Measurements from ENCODE around the gene DEFB124.

The DEFB124 gene

DNA sequence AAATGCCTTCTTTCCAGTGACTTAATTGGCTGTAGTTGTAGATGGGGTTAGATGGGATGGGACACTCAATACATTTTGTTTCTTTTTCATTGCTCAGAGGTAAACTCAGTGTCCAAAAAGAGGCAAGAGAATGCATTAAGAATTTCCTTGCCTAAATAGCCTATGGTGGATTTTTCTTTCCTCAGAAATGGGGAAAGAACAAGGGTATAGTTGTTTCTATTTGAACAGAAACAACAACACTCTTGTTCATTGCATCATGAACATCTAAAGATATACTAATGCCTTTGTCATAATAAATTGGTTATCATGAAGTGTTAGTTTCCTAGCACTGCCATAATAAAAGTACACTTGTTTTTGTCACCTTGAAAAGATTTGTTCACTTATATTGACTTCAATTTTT lies 49.1 kb downstream of the DEFB124 start:
- DNase-seq (ENCODE audit: low read depth): no peak

DNA sequence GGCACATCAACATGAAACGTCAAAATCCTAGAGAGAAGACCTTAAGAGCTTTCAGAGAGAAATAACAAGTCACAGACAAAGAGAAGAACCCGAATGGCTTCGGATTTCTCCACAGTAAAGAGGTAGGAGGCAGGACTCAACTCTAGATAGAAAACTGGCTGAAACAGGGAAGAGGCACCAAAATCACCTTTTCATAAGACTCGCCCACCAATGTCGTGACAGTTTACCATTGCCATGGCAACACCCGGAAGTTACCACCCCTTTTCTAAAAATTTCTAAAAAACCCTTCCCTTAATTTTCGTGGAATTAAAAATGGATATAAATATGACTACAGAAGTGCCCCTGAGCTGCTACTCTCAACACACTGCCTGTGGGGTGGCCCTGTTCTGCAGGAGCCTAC lies 56.6 kb downstream of the DEFB124 start:
- no peak for DNase-seq (ENCODE audit: low read depth)

DNA sequence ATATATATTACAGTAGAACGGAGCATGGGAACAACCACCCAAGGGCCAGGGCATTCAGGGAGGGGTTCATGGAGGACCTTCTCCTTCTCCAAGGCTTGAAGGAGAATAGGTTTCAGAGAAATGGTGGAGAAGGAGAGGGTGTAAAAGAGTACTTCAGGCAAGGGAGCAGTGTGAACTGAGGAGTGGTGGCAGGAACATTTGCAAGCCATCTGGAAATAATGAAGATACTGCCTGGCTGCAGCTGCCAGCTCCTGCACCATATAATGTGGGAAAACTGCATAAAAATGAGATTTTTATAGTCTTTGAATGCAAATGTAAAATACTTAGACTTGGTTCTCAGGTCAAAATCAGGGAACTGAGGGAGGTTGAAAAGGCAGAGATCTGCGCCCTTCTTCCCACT lies 59.3 kb downstream of the DEFB124 start:
- DNase-seq (ENCODE audit: low read depth): no peak

All from GM04504 (cell line).